ENCODE results near the gene RABGAP1L. TPM values are rescaled to one million over a fixed set of nuclear protein-coding genes. Genes with fewer than 3 reads are reported as not detected.

The RABGAP1L gene
- total RNA-seq, 2 experiments from 2014 or later: 59.8 to 67.6 TPM

- intact Hi-C loops (cut with DNase I, micrococcal nuclease): no loop called here
Measured at GRCh38 chr1:174720618-174721017, 561.3 kb downstream of the RABGAP1L start.

GRCh38 chr1:174721246-174721645, 561.9 kb downstream of the RABGAP1L start:
- H3K27me3 Mint-ChIP-seq: no peaks in the 10 kb centered on the region
- ATAC-seq (ENCODE audit: poor library complexity) (no peak), DNase-seq (no peak)
- no peaks in the 10 kb centered on the region for H3K27me3 ChIP-seq (ENCODE audit: control insufficient read depth in 1 of 2, insufficient read depth in 2 of 2, low read length in 2 of 2)
- ChIA-PET CTCF (no interaction called here), POLR2A (no interaction called here)
- H3K4me3 ChIP-seq (ENCODE audit: low read length): no peak overlapping the region
- H3K4me1 Mint-ChIP-seq (ENCODE audit: low read depth): no peaks in the 10 kb centered on the region
- no peaks in the 10 kb centered on the region for H3K9me3 ChIP-seq (ENCODE audit: control insufficient read depth in 1 of 2, insufficient read depth in 1 of 2, low read length in 2 of 2)
- no peaks in the 10 kb centered on the region for H3K4me1 ChIP-seq (ENCODE audit: insufficient read depth, low read length)
- TF ChIP-seq CTCF (IDR thresholded peaks at IDR 0.05): no peak
- intact Hi-C loops (cut with DNase I, micrococcal nuclease): no loop called here
- no peak overlapping the region for H3K27ac Mint-ChIP-seq
- no peaks in the 10 kb centered on the region for H3K36me3 ChIP-seq (ENCODE audit: insufficient read depth, low read length)
- no peaks in the 10 kb centered on the region for H3K9me3 Mint-ChIP-seq
- no peaks in the 10 kb centered on the region for H3K36me3 Mint-ChIP-seq (ENCODE audit: low read depth)
- H3K27ac ChIP-seq (ENCODE audit: low read depth in 1 of 2, low read length in 2 of 2): no peak overlapping the region
- no peak overlapping the region for H3K4me3 Mint-ChIP-seq

More at GRCh38 chr1:174720618-174721017, 561.3 kb downstream of the RABGAP1L start:
- TF ChIP-seq CTCF (IDR thresholded peaks at IDR 0.05): no peak
- POLR2A ChIA-PET: no interaction called here
- Histone ChIP-seq H3K27ac (ENCODE audit: low read depth in 1 of 2, low read length in 2 of 2) (no peak overlapping the region), H3K27me3 (ENCODE audit: control insufficient read depth in 1 of 2, insufficient read depth in 2 of 2, low read length in 2 of 2) (no peaks in the 10 kb centered on the region), H3K4me1 (ENCODE audit: insufficient read depth, low read length) (no peaks in the 10 kb centered on the region), H3K9me3 (ENCODE audit: control insufficient read depth in 1 of 2, insufficient read depth in 1 of 2, low read length in 2 of 2) (no peaks in the 10 kb centered on the region), H3K4me3 (ENCODE audit: low read length) (no peak overlapping the region), H3K36me3 (ENCODE audit: insufficient read depth, low read length) (no peaks in the 10 kb centered on the region)
- ATAC-seq (ENCODE audit: poor library complexity) (no peak), DNase-seq (no peak)
- Mint-ChIP-seq H3K4me3 (no peak overlapping the region), H3K4me1 (ENCODE audit: low read depth) (no peaks in the 10 kb centered on the region), H3K36me3 (ENCODE audit: low read depth) (no peaks in the 10 kb centered on the region), H3K27ac (no peak overlapping the region), H3K9me3 (no peaks in the 10 kb centered on the region), H3K27me3 (no peaks in the 10 kb centered on the region)
- CTCF ChIA-PET: no interaction called here

- Histone ChIP-seq H3K4me1 (ENCODE audit: insufficient read depth, low read length) (no peaks in the 10 kb centered on the region), H3K9me3 (ENCODE audit: control insufficient read depth in 1 of 2, insufficient read depth in 1 of 2, low read length in 2 of 2) (no peaks in the 10 kb centered on the region), H3K27me3 (ENCODE audit: control insufficient read depth in 1 of 2, insufficient read depth in 2 of 2, low read length in 2 of 2) (no peaks in the 10 kb centered on the region), H3K27ac (ENCODE audit: low read depth in 1 of 2, low read length in 2 of 2) (no peak overlapping the region), H3K36me3 (ENCODE audit: insufficient read depth, low read length) (no peaks in the 10 kb centered on the region), H3K4me3 (ENCODE audit: low read length) (no peak overlapping the region)
- POLR2A ChIA-PET: no interaction called here
- Mint-ChIP-seq H3K36me3 (ENCODE audit: low read depth) (no peaks in the 10 kb centered on the region), H3K4me1 (ENCODE audit: low read depth) (no peaks in the 10 kb centered on the region), H3K27me3 (no peaks in the 10 kb centered on the region), H3K4me3 (no peak overlapping the region), H3K27ac (no peak overlapping the region), H3K9me3 (no peaks in the 10 kb centered on the region)
- intact Hi-C loops (cut with DNase I, micrococcal nuclease): no loop called here
- ATAC-seq (ENCODE audit: poor library complexity) (no peak), DNase-seq (no peak)
- CTCF ChIA-PET: no interaction called here
- TF ChIP-seq CTCF (IDR thresholded peaks at IDR 0.05): no peak
Measured at GRCh38 chr1:174723816-174724215, 564.5 kb downstream of the RABGAP1L start.

Data from CD4-positive, alpha-beta T cell (primary cell).